ENCODE data around the gene XRCC4.

XRCC4 gene

GRCh38 chr5:83071286-83072051, 5.9 kb upstream of the XRCC4 start:
- DNase-seq (ENCODE audit: low read depth in 2 of 2): no peak

GRCh38 chr5:83072966-83073365, 4.4 kb upstream of the XRCC4 start:
- DNase-seq (ENCODE audit: low read depth in 2 of 2): no peak

DNA sequence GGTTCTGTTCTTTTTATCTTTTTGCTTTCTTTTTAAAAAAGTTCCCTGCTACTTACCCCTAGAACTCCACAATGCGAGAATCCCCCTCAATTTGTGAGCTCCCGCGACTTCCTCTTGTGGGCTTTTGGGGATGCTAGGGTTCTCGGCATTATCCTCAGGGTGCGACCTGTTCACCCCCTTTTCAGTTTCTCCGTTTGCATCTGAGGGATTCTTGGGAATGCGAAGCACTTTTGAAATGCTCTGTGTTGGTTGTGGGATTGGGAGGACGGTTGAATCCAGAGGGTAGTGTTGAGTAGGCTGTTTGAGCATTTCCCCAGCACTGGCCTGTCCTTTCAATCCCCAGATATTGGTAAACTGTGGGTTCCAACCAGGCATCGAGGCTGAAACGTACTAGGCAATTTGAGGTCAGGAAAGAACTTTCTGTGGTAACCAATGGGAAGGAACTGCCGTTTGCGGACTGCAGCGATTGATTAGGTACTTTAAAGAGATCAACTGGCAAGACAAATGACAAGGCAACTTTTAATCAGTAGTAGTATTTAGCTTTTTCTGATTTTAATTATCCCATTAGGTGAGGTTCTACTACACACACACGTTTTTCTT, 415 bp downstream of the XRCC4 start:
- no peak for DNase-seq (ENCODE audit: low read depth in 2 of 2)

- DNase-seq (ENCODE audit: low read depth in 2 of 2): no peak
Measured at GRCh38 chr5:83082750-83083149, 5.4 kb downstream of the XRCC4 start.

- no peak for DNase-seq (ENCODE audit: low read depth in 2 of 2)
Measured at GRCh38 chr5:83084336-83084735, 7.0 kb downstream of the XRCC4 start.

- DNase-seq (ENCODE audit: low read depth in 2 of 2): no peak
Measured at GRCh38 chr5:83085106-83085505, 7.8 kb downstream of the XRCC4 start.

GRCh38 chr5:83090169-83090568, 12.8 kb downstream of the XRCC4 start:
- no peak for DNase-seq (ENCODE audit: low read depth in 2 of 2)

DNA sequence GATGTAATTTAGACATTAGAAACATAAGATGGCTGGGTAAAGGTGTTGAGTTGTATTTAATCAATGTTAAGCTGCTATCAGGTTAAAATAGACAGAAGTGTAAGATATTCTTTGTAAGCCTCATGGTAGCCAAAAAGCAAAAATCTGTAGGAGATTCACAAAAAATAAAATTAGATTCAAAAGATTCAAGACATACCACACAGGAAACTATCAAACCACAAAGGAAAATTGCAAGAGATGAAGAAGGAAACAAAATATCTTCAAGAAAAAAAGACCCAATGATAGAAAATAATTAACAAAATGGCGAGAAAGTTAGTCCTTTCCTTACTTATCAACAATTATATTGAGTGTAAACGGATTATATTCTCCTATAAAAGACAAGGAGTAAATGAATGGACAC, 15.3 kb downstream of the XRCC4 start:
- DNase-seq (ENCODE audit: low read depth in 2 of 2): no peak

- DNase-seq (ENCODE audit: low read depth in 2 of 2): no peak
Measured at GRCh38 chr5:83093692-83094091, 16.3 kb downstream of the XRCC4 start.

GRCh38 chr5:83095163-83095956, 18.0 kb downstream of the XRCC4 start:
- no peak for DNase-seq (ENCODE audit: low read depth in 2 of 2)

- DNase-seq (ENCODE audit: low read depth in 2 of 2): no peak
Measured at GRCh38 chr5:83095957-83096539, 18.7 kb downstream of the XRCC4 start.

DNA sequence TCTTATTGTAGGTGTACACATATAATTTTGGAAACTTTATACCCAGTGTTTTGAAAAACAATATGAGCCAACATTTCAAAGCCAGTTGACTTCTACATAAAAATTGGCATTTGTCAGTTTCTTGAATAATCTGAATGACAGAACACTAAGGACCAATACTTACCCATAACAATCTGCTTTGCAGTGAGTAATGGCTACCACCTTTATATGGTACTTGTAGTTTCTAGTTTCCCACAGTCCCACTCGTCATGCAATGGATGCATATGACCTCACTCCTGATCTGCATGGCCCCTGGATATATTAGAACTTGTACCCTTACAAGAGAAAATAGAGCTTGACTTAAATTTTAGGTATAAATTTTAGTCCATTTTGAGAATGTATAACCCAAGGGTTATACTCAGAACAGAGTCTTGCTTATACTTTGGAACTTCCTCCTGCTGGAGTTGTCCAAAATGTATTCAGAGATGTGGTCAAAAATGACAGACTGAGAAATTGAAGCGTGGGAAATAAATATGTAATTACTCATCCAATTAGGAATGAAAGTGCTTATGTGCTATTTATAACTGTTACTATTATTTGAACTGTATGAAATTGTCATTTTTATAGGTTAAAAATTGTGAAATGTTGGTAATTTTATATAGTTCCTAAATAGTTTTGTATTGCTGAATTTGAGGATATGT, 19.5 kb downstream of the XRCC4 start:
- no peak for DNase-seq (ENCODE audit: low read depth in 2 of 2)

DNA sequence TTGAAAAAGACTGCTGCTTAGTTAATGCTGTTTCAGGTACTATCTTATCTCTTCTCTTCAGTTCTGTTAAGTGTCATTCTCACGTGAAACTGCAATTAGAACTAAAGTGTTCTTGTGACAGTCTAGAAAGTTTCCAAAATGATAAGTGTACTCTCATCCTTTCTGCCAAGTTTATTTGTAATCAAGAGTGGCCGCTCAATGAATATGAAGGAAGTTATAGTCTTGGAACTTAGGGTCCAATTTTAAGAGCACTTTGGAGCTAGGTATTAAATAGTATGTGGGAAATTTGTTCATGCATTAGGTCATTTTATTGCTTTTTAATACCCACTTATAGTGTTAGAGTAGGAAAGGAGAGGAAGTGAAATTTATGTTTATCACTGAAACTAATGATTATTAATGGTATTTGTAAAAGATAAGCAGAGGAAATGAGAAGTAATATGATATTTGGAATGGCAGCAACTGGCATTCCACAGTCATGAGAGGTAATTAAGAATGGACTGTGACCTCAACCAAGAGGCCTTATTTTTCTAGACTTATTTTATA, 20.4 kb downstream of the XRCC4 start:
- no peak for DNase-seq (ENCODE audit: low read depth in 2 of 2)

GRCh38 chr5:83099001-83099400, 21.7 kb downstream of the XRCC4 start:
- DNase-seq (ENCODE audit: low read depth in 2 of 2): no peak

DNA sequence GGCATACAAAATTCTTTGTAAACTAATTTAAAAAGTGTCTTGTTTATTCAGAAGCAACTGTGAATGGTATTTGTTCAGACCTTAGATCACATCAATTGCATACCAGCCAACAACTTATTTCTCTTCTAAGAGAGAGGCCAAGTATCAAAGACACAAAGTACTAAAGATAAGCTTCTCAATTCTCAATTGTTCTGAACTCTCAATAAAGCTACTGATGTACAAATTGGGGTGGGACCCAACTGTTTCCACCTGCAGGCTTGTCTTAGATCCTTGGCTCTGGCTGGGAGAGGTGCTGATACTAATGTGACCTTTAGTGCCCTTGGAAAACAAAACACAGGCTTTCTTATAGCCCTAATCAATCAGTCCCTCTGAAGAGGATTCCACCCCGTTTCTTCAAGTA, 22.1 kb downstream of the XRCC4 start:
- no peak for DNase-seq (ENCODE audit: low read depth in 2 of 2)

DNA sequence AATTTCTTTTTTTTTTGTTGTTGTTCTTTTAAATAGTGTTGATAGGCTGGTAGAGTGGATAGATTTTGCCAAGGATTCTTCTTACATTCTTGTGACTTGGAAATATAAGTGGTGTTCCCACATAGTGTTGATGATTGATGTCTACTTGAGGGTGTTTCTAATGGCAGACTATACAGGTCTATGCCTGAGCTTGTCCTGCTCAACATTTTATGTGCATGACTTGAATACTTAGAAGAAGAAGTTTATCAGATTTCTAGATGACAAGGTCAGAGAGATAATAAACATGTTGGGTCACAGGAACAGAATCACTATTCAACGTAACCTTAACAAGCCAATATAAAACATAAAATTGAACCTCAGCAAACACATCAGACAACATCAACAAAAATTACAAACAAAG, 24.2 kb downstream of the XRCC4 start:
- DNase-seq (ENCODE audit: low read depth in 2 of 2): no peak

DNA sequence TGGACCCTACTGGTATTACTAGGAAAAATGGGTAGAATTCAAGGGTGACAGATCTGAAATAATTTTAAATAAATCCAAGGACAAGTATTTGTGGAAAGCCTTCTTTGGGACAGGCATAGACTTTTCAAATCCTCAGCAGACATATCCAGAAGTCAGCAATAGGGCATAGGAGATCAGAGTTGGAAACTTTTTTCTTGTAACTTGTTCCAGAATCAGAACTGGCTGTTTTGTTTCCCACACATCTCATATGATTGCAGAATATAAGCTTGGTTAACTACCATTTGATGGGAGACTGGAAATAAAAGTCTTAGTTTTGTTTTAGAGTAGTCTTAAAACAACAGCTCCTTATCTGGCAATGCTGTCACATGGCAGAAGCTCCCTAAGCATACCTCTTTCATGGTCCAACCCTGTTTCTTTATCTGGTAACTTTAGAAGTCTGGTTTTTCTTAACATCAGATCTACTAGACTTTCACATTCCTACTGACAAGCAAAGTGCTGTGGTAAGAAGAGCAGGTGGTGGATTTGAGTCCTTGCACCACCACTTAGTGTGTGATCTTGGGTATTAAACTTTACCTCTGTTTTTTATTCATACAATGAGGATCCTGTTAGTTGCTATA, 25.1 kb downstream of the XRCC4 start:
- DNase-seq (ENCODE audit: low read depth in 2 of 2): no peak

DNA sequence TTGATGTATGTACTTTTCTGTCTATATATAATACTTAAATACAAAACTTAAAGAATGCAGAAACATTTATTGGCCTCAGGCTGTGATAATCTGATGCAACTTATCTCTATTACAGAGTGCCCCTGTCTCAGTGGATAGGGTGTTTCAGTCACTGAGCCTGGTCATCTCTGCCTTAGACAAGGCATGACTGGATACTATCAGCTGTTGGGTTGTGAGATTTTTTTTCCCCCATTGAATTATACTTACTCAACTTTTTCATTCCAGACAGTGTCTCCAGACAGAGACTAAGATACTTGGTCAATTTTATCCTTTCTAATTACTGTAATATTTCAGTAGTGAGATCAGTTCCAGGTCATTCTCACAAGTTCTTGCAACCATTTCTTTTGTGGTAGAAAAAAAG, 26.7 kb downstream of the XRCC4 start:
- DNase-seq (ENCODE audit: low read depth in 2 of 2): no peak

DNA sequence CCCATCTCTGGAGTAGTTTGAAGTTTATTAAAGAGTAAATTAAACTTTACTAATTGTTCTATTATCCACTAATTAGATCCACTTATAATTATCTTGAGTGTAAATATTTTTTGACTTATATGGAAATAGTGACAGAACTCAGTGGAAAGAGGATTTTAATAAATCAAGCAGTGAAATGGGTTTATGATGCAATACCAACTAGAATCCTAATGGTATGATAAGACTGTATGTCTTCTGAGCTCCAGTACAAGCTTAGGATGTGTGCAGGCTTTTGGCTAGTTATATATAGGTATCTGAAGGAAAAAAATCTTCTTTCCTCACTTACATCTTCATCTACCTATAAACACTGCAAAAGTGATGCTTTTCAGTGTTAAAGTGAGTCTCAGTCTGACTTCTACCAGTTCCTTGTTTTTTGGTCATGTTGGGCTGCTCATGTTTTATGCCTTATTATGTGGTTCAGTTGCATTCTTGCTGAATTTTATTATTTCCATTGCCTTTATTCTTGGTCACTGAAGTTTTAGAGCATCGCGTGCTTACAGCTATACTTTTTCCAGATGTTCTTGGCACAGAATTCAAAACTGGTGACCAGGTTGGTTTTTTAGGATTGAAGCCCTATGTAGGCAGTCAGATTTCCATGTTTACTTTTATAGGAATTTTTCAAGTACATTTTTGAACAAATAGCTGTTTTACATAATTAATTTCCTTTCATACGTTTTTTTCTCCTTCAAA, 30.5 kb downstream of the XRCC4 start:
- no peak for DNase-seq (ENCODE audit: low read depth in 2 of 2)

- no peak for DNase-seq (ENCODE audit: low read depth in 2 of 2)
Measured at GRCh38 chr5:83109380-83109779, 32.0 kb downstream of the XRCC4 start.

GRCh38 chr5:83115816-83116215, 38.5 kb downstream of the XRCC4 start:
- DNase-seq (ENCODE audit: low read depth in 2 of 2): no peak
